ENCODE data around the gene ANKRD33B. TPM values are rescaled to one million over a fixed set of nuclear protein-coding genes. Genes with fewer than 3 reads are reported as not detected.

The ANKRD33B gene
- total RNA-seq, 1 experiment from 2014 or later = 6.9 TPM

- no peak overlapping the region for H3K4ac ChIP-seq (ENCODE audit: low read depth, low read length)
- H3K4me2 ChIP-seq (ENCODE audit: insufficient read depth, insufficient read length, low read length) = no peak overlapping the region
- H3K79me2 ChIP-seq (ENCODE audit: insufficient read depth, low read length) = no peaks in the 10 kb centered on the region
- no peak overlapping the region for H4K5ac ChIP-seq (ENCODE audit: insufficient read length, low read depth, low read length)
- H3K9ac ChIP-seq (ENCODE audit: extremely low read depth, insufficient read length, low read length) = no peak overlapping the region
- H3K18ac ChIP-seq (ENCODE audit: insufficient read length, low read depth, low read length) = no peak overlapping the region
- no peak overlapping the region for H2BK20ac ChIP-seq (ENCODE audit: low read depth, low read length, poor library complexity, severe bottlenecking)
- no peaks in the 10 kb centered on the region for H3K27me3 ChIP-seq (ENCODE audit: insufficient read depth, low read length)
- Mint-ChIP-seq H3K27ac (peak overlapping the region in 1 of 3 experiments; percentile 74; a peak in 1 of 7 replicates), H3K27me3 (ENCODE audit: low read depth) (no peaks in the 10 kb centered on the region; the same call in 1 of the 2 replicates), H3K9me3 (no peaks in the 10 kb centered on the region), H3K36me3 (ENCODE audit: insufficient read depth in 1 of 3, low read depth in 3 of 3) (no peaks in the 10 kb centered on the region), H3K4me1 (peaks cover 20 to 24% of the 10 kb centered on the region in 2 experiments), H3K4me3 (no peak overlapping the region)
- H3K9me3 ChIP-seq (ENCODE audit: control insufficient read depth, low read depth, low read length) = no peaks in the 10 kb centered on the region
- H3K23me2 ChIP-seq (ENCODE audit: insufficient read length, low read depth, low read length, poor library complexity, severe bottlenecking) = no peaks in the 10 kb centered on the region
- H2BK5ac ChIP-seq (ENCODE audit: insufficient read length, low read length) = no peak overlapping the region
- H3K27ac ChIP-seq (ENCODE audit: insufficient read length, low read depth, low read length) = no peak overlapping the region
- H4K91ac ChIP-seq (ENCODE audit: insufficient read length, low read depth, low read length) = no peak overlapping the region
- H2BK15ac ChIP-seq (ENCODE audit: low read depth, low read length) = no peak overlapping the region
- TF ChIP-seq, protein P1, sequence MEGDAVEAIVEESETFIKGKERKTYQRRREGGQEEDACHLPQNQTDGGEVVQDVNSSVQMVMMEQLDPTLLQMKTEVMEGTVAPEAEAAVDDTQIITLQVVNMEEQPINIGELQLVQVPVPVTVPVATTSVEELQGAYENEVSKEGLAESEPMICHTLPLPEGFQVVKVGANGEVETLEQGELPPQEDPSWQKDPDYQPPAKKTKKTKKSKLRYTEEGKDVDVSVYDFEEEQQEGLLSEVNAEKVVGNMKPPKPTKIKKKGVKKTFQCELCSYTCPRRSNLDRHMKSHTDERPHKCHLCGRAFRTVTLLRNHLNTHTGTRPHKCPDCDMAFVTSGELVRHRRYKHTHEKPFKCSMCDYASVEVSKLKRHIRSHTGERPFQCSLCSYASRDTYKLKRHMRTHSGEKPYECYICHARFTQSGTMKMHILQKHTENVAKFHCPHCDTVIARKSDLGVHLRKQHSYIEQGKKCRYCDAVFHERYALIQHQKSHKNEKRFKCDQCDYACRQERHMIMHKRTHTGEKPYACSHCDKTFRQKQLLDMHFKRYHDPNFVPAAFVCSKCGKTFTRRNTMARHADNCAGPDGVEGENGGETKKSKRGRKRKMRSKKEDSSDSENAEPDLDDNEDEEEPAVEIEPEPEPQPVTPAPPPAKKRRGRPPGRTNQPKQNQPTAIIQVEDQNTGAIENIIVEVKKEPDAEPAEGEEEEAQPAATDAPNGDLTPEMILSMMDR (conservative IDR thresholded peaks at IDR 0.05) = no peak
- no peak overlapping the region for H3K23ac ChIP-seq (ENCODE audit: insufficient read length, low read depth, low read length)
- H2AK5ac ChIP-seq (ENCODE audit: insufficient read length, low read length) = no peak overlapping the region
- H2BK120ac ChIP-seq (ENCODE audit: low read depth, low read length, poor library complexity, severe bottlenecking) = no peak overlapping the region
- no peak overlapping the region for H3T11ph ChIP-seq (ENCODE audit: low read length)
- no peak overlapping the region for H3K56ac ChIP-seq (ENCODE audit: insufficient read length, low read depth, low read length)
- peak; percentile 14 for DNase-seq
- H3K14ac ChIP-seq (ENCODE audit: insufficient read depth, low read length) = no peak overlapping the region
- no peak overlapping the region for H2AFZ ChIP-seq (ENCODE audit: low read length)
- no peak overlapping the region for H4K8ac ChIP-seq (replicated peaks; ENCODE audit: insufficient read length, low read depth, low read length)
- no peak overlapping the region for H2BK12ac ChIP-seq (ENCODE audit: insufficient read length, low read depth, low read length)
- no peaks in the 10 kb centered on the region; the same call in 1 of the 2 replicates for H3K4me1 ChIP-seq (ENCODE audit: insufficient read depth, low read length)
- no peaks in the 10 kb centered on the region for H3K79me1 ChIP-seq (ENCODE audit: insufficient read depth, low read depth, low read length, poor library complexity, severe bottlenecking)
- no CpG with 5 or more reads among the region's 15 CpGs for WGBS (ENCODE audit: extremely low coverage, insufficient read length, low lambda C conversion rate)
- no peaks in the 10 kb centered on the region for H4K20me1 ChIP-seq (ENCODE audit: control insufficient read depth, insufficient read depth, insufficient read length)
Observed at GRCh38 chr5:10660720-10661387, 97.0 kb downstream of the ANKRD33B start.
